Measurements from ENCODE around the gene HOXA6. TPM values are rescaled to one million over a fixed set of nuclear protein-coding genes. Genes with fewer than 3 reads are reported as not detected.

The HOXA6 gene
- total RNA-seq, 6 experiments from 2014 or later = not detected

- peaks cover 0 to 12% of the 10 kb centered on the region in 2 donors for H3K27me3 ChIP-seq
- DNase-seq (no peak), ATAC-seq (peak in 2 of 4 donors; percentile 6)
- TF ChIP-seq POLR2A (IDR thresholded peaks at IDR 0.05) (no peak), CTCF (IDR thresholded peaks at IDR 0.05) (no peak)
- H3K4me1 ChIP-seq = peaks cover 0 to 4% (median 2%) of the 10 kb centered on the region in 4 donors
- WGBS (ENCODE audit: insufficient coverage, low coverage, low lambda C conversion rate, missing lambda C conversion rate) = 22% methylated on average over 18 of the region's 47 CpGs
- H3K36me3 ChIP-seq = no peaks in the 10 kb centered on the region
- no peaks in the 10 kb centered on the region for H3K9me3 ChIP-seq
- peak overlapping the region; percentile 31 to 74 (median 65) for H3K27ac ChIP-seq
- no peak overlapping the region for H3K4me3 ChIP-seq
- intact Hi-C loops (cut with DNase I) = no loop called here
These were observed 39.9 kb downstream of the HOXA6 start for GRCh38 chr7:27107391-27108381.

GRCh38 chr7:27106901-27107240 lies 40.7 kb downstream of the HOXA6 start:
- Histone ChIP-seq H3K27ac (peak overlapping the region; percentile 5 to 71 (median 65)), H3K9me3 (no peaks in the 10 kb centered on the region), H3K27me3 (peaks cover 0 to 20% of the 10 kb centered on the region in 2 donors), H3K36me3 (no peaks in the 10 kb centered on the region), H3K4me1 (peaks cover 0 to 4% (median 2%) of the 10 kb centered on the region in 4 donors), H3K4me3 (peak overlapping the region in 1 of 3 donors; percentile 13)
- intact Hi-C loops (cut with DNase I) = no loop called here
- DNase-seq (no peak), ATAC-seq (no peak)
- TF ChIP-seq POLR2A (IDR thresholded peaks at IDR 0.05) = no peak
- no peak for TF ChIP-seq CTCF (IDR thresholded peaks at IDR 0.05)
- 14% methylated on average over 7 of the region's 14 CpGs for WGBS (ENCODE audit: insufficient coverage, low coverage, low lambda C conversion rate, missing lambda C conversion rate)

- peaks cover 0 to 25% of the 10 kb centered on the region in 2 donors for H3K27me3 ChIP-seq
- peak; percentile 18 to 43 (median 27) for ATAC-seq
These were observed 41.2 kb downstream of the HOXA6 start for GRCh38 chr7:27106181-27106900.

More at GRCh38 chr7:27106181-27106900, 41.2 kb downstream of the HOXA6 start:
- DNase-seq = peak in 1 of 3 donors; percentile 33
- Histone ChIP-seq H3K27ac (peak overlapping the region; percentile 5 to 71 (median 65)), H3K36me3 (no peaks in the 10 kb centered on the region), H3K4me3 (peak overlapping the region in 1 of 3 donors; percentile 13), H3K4me1 (peaks cover 0 to 4% (median 2%) of the 10 kb centered on the region in 4 donors), H3K9me3 (no peaks in the 10 kb centered on the region)
- TF ChIP-seq CTCF (IDR thresholded peaks at IDR 0.05) (no peak), POLR2A (IDR thresholded peaks at IDR 0.05) (no peak)
- WGBS (ENCODE audit: insufficient coverage, low coverage, low lambda C conversion rate, missing lambda C conversion rate) = 27% methylated on average over 17 of the region's 44 CpGs
- intact Hi-C loops (cut with DNase I) = no loop called here
